K562 (cell line): ENCODE data around the gene CPT1B. TPM values are rescaled to one million over a fixed set of nuclear protein-coding genes. Genes with fewer than 3 reads are reported as not detected.

Experiments used
- ATAC-seq: fragments of 200-7000 bp; cut with Tn5 transposase; 3 replicates; pipeline ENCODE4 v1.9.1; 2020; ENCODE audit warnings: moderate library complexity
- BruUV-seq: library from RNA; stranded (reverse); fragments of 400-500 nt; replicated peaks from 2 replicates; lab custom pipeline; 2021; lab: Mats Ljungman, UMichigan
- CTCF ChIA-PET: fragments of 300-600 bp; formaldehyde crosslinking; extraction: SDS; loops from one replicate; lab custom pipeline; 2021; ENCODE audit warnings: low intra/inter-chr PET ratio; lab: Yijun Ruan, JAX
- POLR2A ChIA-PET: fragments of 300-600, 350-650 bp; sonication (Branson Sonifier 250); formaldehyde crosslinking; extraction: SDS; loops from one replicate; lab custom pipeline; 2021; ENCODE audit warnings: antibody characterized with exemption, inconsistent platforms; lab: Yijun Ruan, JAX
- DNase-seq, 4 experiments: peaks; one replicate each; pipeline versions ENCODE4 v3.0.0 to v3.0.0-alpha.2; 2011 to 2018; ENCODE audit warnings: low spot score in 3 of 4, mixed read lengths in 3 of 4; ENCODE audit errors: extremely low read depth in 1 of 4
- FAIRE-seq: peaks from 2 replicates; lab custom pipeline; 2011; peaks lifted over from hg19 to GRCh38; lab: Jason Lieb, UNC
- H2AFZ ChIP-seq: 2 replicates; pipeline ENCODE4 v1.6.0; 2011; ENCODE audit warnings: low read depth, low read length, control low read depth, inconsistent platforms
- H3K27ac ChIP-seq: fragments of 200-600 bp; 3 replicates; pipeline ENCODE4 v1.8.0; 2011; ENCODE audit warnings: low read depth, mild to moderate bottlenecking, control low read depth, inconsistent platforms, low read length, moderate library complexity, mixed read lengths; ENCODE audit errors: extremely low read depth
- H3K27me3 ChIP-seq, 2 experiments: fragments of 300-600 bp in 1 of 2; 2 replicates in 1 of 2; 3 replicates in 1 of 2; pipeline versions ENCODE4 v1.6.0 to v1.8.0; 2011; ENCODE audit warnings: inconsistent platforms in 2 of 2, low read length in 2 of 2, mild to moderate bottlenecking in 1 of 2, mixed read lengths in 1 of 2, moderate library complexity in 1 of 2; ENCODE audit not compliant: control insufficient read depth in 2 of 2, insufficient read depth in 2 of 2
- H3K36me3 ChIP-seq: fragments of 300-600 bp; 3 replicates; pipeline ENCODE4 v1.8.0; 2011; ENCODE audit warnings: mild to moderate bottlenecking, low read length, inconsistent platforms; ENCODE audit not compliant: control insufficient read depth, insufficient read depth
- H3K4me1 ChIP-seq, 2 experiments: fragments of 200-600 bp in 1 of 2; replicated peaks in 1 of 2; 2 replicates in 1 of 2; 3 replicates in 1 of 2; pipeline versions ENCODE4 v1.5.1 to v1.8.0; 2011; ENCODE audit warnings: inconsistent platforms in 2 of 2, low read length in 2 of 2, mild to moderate bottlenecking in 1 of 2, mixed read lengths in 1 of 2, moderate library complexity in 1 of 2; ENCODE audit not compliant: control insufficient read depth in 2 of 2, insufficient read depth in 2 of 2
- H3K4me2 ChIP-seq: 2 replicates; pipeline ENCODE4 v1.6.1; 2011; ENCODE audit warnings: low read length, control low read depth, inconsistent platforms, mixed read lengths; ENCODE audit not compliant: insufficient read depth
- H3K4me3 ChIP-seq: fragments of 200-600 bp; sonication (generic), shearing (Covaris generic); 2 replicates; pipeline ENCODE4 v1.5.1; 2016; ENCODE audit warnings: control low read depth, inconsistent platforms
- H3K79me2 ChIP-seq: fragments of 200-600 bp; 3 replicates; pipeline ENCODE4 v1.8.0; 2011; ENCODE audit warnings: low read length, inconsistent platforms; ENCODE audit not compliant: control insufficient read depth, insufficient read depth
- H3K9ac ChIP-seq, 2 experiments: 2 replicates each; pipeline versions ENCODE4 v1.6.0 to v1.6.1; 2011; ENCODE audit warnings: low read depth in 2 of 2, low read length in 2 of 2, control low read depth in 1 of 2, inconsistent platforms in 1 of 2, mild to moderate bottlenecking in 1 of 2, mixed read lengths in 1 of 2; ENCODE audit not compliant: insufficient read depth in 1 of 2
- H3K9me1 ChIP-seq: one replicate; pipeline ENCODE4 v1.6.0; 2011; ENCODE audit warnings: inconsistent platforms, mild to moderate bottlenecking, low read length, moderate library complexity; ENCODE audit not compliant: control insufficient read depth, insufficient read depth
- H3K9me3 ChIP-seq: replicated peaks from 2 replicates; pipeline ENCODE4 v1.5.1; 2011; ENCODE audit warnings: low read depth, low read length, inconsistent platforms; ENCODE audit not compliant: control insufficient read depth, insufficient read depth
- H4K20me1 ChIP-seq: replicated peaks from 2 replicates; pipeline ENCODE4 v1.6.1; 2011; ENCODE audit warnings: low read length, inconsistent platforms, mixed read lengths; ENCODE audit not compliant: control insufficient read depth, insufficient read depth
- ARID1B ChIP-seq: fragments of 450-650 bp; IDR thresholded peaks from 2 replicates; pipeline ENCODE4 v1.6.1; 2016; ENCODE audit warnings: antibody characterized with exemption, mild to moderate bottlenecking, inconsistent platforms
- CAMTA2 ChIP-seq: fragments of 250-450 bp; sonication (Bioruptor Pico); conservative IDR thresholded peaks from 2 replicates; pipeline ENCODE4 v1.5.1; 2022
- EP300 ChIP-seq: IDR thresholded peaks from 2 replicates; pipeline ENCODE4 v1.6.1; 2012; ENCODE audit warnings: low read length, improper control_type of control experiment
- KAT8 ChIP-seq: fragments of 450-650 bp; IDR thresholded peaks from 2 replicates; pipeline ENCODE4 v1.6.1; 2016; ENCODE audit warnings: low read depth, mild to moderate bottlenecking
- KLF1 ChIP-seq: fragments of 450-650 bp; IDR thresholded peaks from 2 replicates; pipeline ENCODE4 v1.6.1; 2016; ENCODE audit warnings: missing genetic modification characterization, missing compliant biosample characterization
- L3MBTL2 ChIP-seq: fragments of 450-650 bp; IDR thresholded peaks from 2 replicates; pipeline ENCODE4 v1.6.1; 2016; ENCODE audit warnings: mild to moderate bottlenecking, moderate library complexity
- NEUROD1 ChIP-seq: fragments of 150-350 bp; IDR thresholded peaks from 2 replicates; pipeline ENCODE4 v1.6.1; 2014; ENCODE audit warnings: borderline replicate concordance, low read length, low read depth; ENCODE audit not compliant: partially characterized antibody
- PURB ChIP-seq: sonication (generic); formaldehyde crosslinking; IDR thresholded peaks from 2 replicates; pipeline ENCODE4 v1.9.0; 2021; ENCODE audit warnings: low read depth, mild to moderate bottlenecking, missing genetic modification reagents
- TEAD1 ChIP-seq, 2 experiments: fragments of 450-650 bp in 1 of 2; sonication (generic) in 1 of 2; formaldehyde crosslinking; IDR thresholded peaks; 2 replicates each; pipeline versions ENCODE4 v1.4.0 to v1.8.0; 2020 to 2022; ENCODE audit warnings: mild to moderate bottlenecking in 2 of 2, missing genetic modification reagents in 1 of 2
- ZNF232 ChIP-seq: sonication (generic); formaldehyde crosslinking; IDR thresholded peaks from 2 replicates; pipeline ENCODE4 v1.8.0; 2022; ENCODE audit warnings: mild to moderate bottlenecking, missing genetic modification reagents
- ZNF589 ChIP-seq: fragments of 200-800 bp; sonication (Bioruptor generic); IDR thresholded peaks from 2 replicates; pipeline ENCODE4 v1.6.1; 2016; ENCODE audit warnings: low read depth, missing genetic modification characterization, missing compliant biosample characterization
- ZNF785 ChIP-seq: fragments of 250-450 bp; sonication (Bioruptor Pico); IDR thresholded peaks from 2 replicates; pipeline ENCODE4 v1.4.0; 2020; ENCODE audit warnings: mild to moderate bottlenecking
- WGBS: fragments of 100-300 bp; shearing (Covaris generic); methylation state at CpG from one replicate; pipeline ENCODE4 v1.1.6; 2016; ENCODE audit warnings: low coverage, mixed read lengths; ENCODE audit not compliant: insufficient coverage; ENCODE audit errors: missing lambda C conversion rate; 5-methylcytosine and 5-hydroxymethylcytosine counted together
- in situ Hi-C: fragments of 300-500 bp; cut with MboI; formaldehyde crosslinking; loops from 4 replicates; pipeline ENCODE4 v1.15.0; 2018; ENCODE audit warnings: inconsistent platforms, mixed read lengths
- intact Hi-C: fragments of 100-400 bp; cut with micrococcal nuclease; formaldehyde crosslinking; loops from 2 replicates; pipeline ENCODE4 v1.14.2; 2022
- polyA plus RNA-seq, 8 experiments: library from polyadenylated mRNA; depleted of rRNA in 4 of 8; stranded (reverse) in 5 of 8; unstranded in 3 of 8; fragments of >200 nt; fragmentation: Nextera tagmentation in 2 of 8; fragmentation: Illumina TruSeq in 1 of 8; extraction: Ambion mirVana in 2 of 8; extraction: Trizol in 1 of 8; gene quantifications; 2 replicates each; pipeline versions ENCODE4 v1.2.1 to v1.2.3, GENCODE V29; 2011 to 2014; ENCODE audit warnings: inconsistent platforms in 1 of 8, missing spikeins in 1 of 8
- total RNA-seq, 7 experiments: library from RNA; depleted of rRNA in 6 of 7; stranded (reverse); fragments of >200 nt in 6 of 7; fragmentation: Illumina TruSeq in 2 of 7; extraction: Trizol in 2 of 7; gene quantifications; 2 replicates each; pipeline versions ENCODE4 v1.2.1 to v1.2.3, GENCODE V29; 2011 to 2021; ENCODE audit warnings: low replicate concordance in 1 of 7
- TF ChIP-seq, protein P1 (sequence below): fragments of 450-650 bp; formaldehyde crosslinking; IDR thresholded peaks from 2 replicates; pipeline ENCODE4 v1.4.0; 2022; ENCODE audit warnings: mild to moderate bottlenecking, moderate library complexity
- TF ChIP-seq, protein P2 (sequence below), 2 experiments: fragments of 450-650 bp; IDR thresholded peaks; 2 replicates each; pipeline ENCODE4 v1.6.1; 2016
- TF ChIP-seq, protein P3 (sequence below): IDR thresholded peaks from 2 replicates; pipeline ENCODE4 v1.6.1; 2014; ENCODE audit warnings: antibody characterized with exemption

The CPT1B gene
- total and polyA plus RNA-seq, 9 of the 15 experiments (the other 6 are each of a cell fraction or from before 2014, with no cell fraction given), result 0.35 to 6.1 (median 2.6) TPM

DNA sequence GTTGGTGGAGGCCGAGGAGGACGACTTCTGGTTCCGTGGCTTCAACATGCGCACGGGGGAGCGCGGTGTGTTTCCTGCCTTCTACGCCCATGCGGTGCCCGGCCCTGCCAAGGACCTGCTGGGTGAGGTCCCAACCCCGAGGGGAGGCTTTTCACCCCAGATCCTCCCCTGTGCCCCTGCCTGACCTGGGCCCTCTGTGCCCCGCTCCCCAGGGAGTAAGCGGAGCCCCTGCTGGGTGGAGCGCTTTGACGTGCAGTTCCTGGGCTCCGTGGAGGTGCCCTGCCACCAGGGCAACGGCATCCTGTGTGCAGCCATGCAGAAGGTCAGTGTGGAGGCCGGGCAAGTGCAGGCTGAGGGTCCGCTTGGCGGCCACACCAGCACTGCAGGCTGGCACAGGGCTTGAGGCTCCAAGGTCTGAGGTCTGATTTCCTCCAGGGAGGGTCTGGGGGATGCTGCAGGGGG lies 27.4 kb upstream of the CPT1B start:
- Histone ChIP-seq H3K9ac (no peak overlapping the region), H3K27me3 (peaks cover 24 to 80% of the 10 kb centered on the region in 2 experiments), H3K9me3 (no peaks in the 10 kb centered on the region), H2AFZ (no peak overlapping the region), H3K36me3 (no peaks in the 10 kb centered on the region), H3K9me1 (no peaks in the 10 kb centered on the region), H3K27ac (no peak overlapping the region), H3K4me3 (no peak overlapping the region), H3K79me2 (no peaks in the 10 kb centered on the region), H3K4me2 (no peak overlapping the region)
- intact Hi-C loops, result no loop called here
- FAIRE-seq (no peak), ATAC-seq (no peak), DNase-seq (no peak)
- no TSS peak for BruUV-seq
- in situ Hi-C loops, result no loop called here
- ChIA-PET POLR2A (interaction anchor here (0.6 to 0.7 kb wide), 2 partner anchors 122 to 415 kb away, joined by 4 read pairs; no protein-coding TSS in a partner anchor), CTCF (no interaction called here)
- WGBS, result 9% methylated on average over 10 of the region's 20 CpGs
- TF ChIP-seq L3MBTL2, result no peak
- TF ChIP-seq CAMTA2 (CRISPR knock-in tag), result no peak
- TF ChIP-seq, protein P1, sequence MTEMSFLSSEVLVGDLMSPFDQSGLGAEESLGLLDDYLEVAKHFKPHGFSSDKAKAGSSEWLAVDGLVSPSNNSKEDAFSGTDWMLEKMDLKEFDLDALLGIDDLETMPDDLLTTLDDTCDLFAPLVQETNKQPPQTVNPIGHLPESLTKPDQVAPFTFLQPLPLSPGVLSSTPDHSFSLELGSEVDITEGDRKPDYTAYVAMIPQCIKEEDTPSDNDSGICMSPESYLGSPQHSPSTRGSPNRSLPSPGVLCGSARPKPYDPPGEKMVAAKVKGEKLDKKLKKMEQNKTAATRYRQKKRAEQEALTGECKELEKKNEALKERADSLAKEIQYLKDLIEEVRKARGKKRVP, result no peak
- no peak for TF ChIP-seq ZNF589 (CRISPR knock-in tag)
- TF ChIP-seq, protein P2, sequence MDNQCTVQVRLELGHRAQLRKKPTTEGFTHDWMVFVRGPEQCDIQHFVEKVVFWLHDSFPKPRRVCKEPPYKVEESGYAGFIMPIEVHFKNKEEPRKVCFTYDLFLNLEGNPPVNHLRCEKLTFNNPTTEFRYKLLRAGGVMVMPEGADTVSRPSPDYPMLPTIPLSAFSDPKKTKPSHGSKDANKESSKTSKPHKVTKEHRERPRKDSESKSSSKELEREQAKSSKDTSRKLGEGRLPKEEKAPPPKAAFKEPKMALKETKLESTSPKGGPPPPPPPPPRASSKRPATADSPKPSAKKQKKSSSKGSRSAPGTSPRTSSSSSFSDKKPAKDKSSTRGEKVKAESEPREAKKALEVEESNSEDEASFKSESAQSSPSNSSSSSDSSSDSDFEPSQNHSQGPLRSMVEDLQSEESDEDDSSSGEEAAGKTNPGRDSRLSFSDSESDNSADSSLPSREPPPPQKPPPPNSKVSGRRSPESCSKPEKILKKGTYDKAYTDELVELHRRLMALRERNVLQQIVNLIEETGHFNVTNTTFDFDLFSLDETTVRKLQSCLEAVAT (IDR thresholded peaks at IDR 0.05), result no peak
- TF ChIP-seq EP300, result no peak
- no peak for TF ChIP-seq PURB (CRISPR knock-in tag)
- TF ChIP-seq, protein P3, sequence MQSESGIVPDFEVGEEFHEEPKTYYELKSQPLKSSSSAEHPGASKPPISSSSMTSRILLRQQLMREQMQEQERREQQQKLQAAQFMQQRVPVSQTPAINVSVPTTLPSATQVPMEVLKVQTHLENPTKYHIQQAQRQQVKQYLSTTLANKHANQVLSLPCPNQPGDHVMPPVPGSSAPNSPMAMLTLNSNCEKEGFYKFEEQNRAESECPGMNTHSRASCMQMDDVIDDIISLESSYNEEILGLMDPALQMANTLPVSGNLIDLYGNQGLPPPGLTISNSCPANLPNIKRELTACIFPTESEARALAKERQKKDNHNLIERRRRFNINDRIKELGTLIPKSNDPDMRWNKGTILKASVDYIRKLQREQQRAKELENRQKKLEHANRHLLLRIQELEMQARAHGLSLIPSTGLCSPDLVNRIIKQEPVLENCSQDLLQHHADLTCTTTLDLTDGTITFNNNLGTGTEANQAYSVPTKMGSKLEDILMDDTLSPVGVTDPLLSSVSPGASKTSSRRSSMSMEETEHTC, result no peak
- TF ChIP-seq ZNF232 (CRISPR knock-in tag), result no peak
- TF ChIP-seq ARID1B, result no peak
- no peak for TF ChIP-seq KAT8
- no peak for TF ChIP-seq NEUROD1
- TF ChIP-seq TEAD1 (CRISPR knock-in tag; IDR thresholded peaks at IDR 0.05), result no peak
- no peak for TF ChIP-seq KLF1
- no peak for TF ChIP-seq ZNF785 (CRISPR knock-in tag)
- TF ChIP-seq, all 486 proteins: peak for 0
- Histone ChIP-seq H4K20me1 (no peaks in the 10 kb centered on the region), H3K4me1 (peaks cover 0 to 12% of the 10 kb centered on the region in 2 experiments; a peak in 2 of 5 replicates)
